Activated CD8-positive, alpha-beta memory T cell treated with anti-CD3 and anti-CD28 coated beads, Interleukin-2, amount 50 U/mL, for 1 hour (primary cell): ENCODE results near the gene SLC5A2.
"Not testable (repeated sequence)": the region's sequence is repeated elsewhere in the genome, so short reads cannot be mapped to it uniquely, and the experiment has no call there.

Source experiments
- DNase-seq: peaks from one replicate; pipeline ENCODE4 v3.0.0-alpha.2; 2020; ENCODE audit errors: extremely low read depth

Gene SLC5A2

GRCh38 chr16:31529108-31529936 is 46.4 kb downstream of the SLC5A2 start:
- DNase-seq, result no peak

GRCh38 chr16:31529937-31530312 is 47.0 kb downstream of the SLC5A2 start:
- DNase-seq, result no peak

GRCh38 chr16:31530405-31530804 is 47.5 kb downstream of the SLC5A2 start:
- no peak for DNase-seq

- no peak for DNase-seq
Measured at GRCh38 chr16:31531096-31531495, 48.2 kb downstream of the SLC5A2 start.

GRCh38 chr16:31532120-31532519 is 49.2 kb downstream of the SLC5A2 start:
- DNase-seq, result no peak

- no peak for DNase-seq
Measured at GRCh38 chr16:31532896-31533295, 50.0 kb downstream of the SLC5A2 start.

GRCh38 chr16:31535737-31536136 is 52.8 kb downstream of the SLC5A2 start:
- no peak for DNase-seq

- no peak for DNase-seq
Measured at GRCh38 chr16:31536804-31537361, 54.0 kb downstream of the SLC5A2 start.

GRCh38 chr16:31537362-31538242 is 54.7 kb downstream of the SLC5A2 start:
- DNase-seq, result no peak

- DNase-seq, result not testable (repeated sequence)
Measured at GRCh38 chr16:31538243-31538598, 55.3 kb downstream of the SLC5A2 start.

GRCh38 chr16:31539762-31540161 is 56.8 kb downstream of the SLC5A2 start:
- DNase-seq, result not testable (repeated sequence)
